Hematopoietic multipotent progenitor cell treated with erythropoietin and hydrocortisone succinate and interleukin-3 and kit ligand, for 4 days (in vitro differentiated cells): ENCODE results near the gene EHMT1.
"Not testable (repeated sequence)": the region's sequence is repeated elsewhere in the genome, so short reads cannot be mapped to it uniquely, and the experiment has no call there.

Experiments
- DNase-seq: peaks from one replicate; pipeline ENCODE4 v3.0.0-alpha.2; 2015

EHMT1 gene

DNA sequence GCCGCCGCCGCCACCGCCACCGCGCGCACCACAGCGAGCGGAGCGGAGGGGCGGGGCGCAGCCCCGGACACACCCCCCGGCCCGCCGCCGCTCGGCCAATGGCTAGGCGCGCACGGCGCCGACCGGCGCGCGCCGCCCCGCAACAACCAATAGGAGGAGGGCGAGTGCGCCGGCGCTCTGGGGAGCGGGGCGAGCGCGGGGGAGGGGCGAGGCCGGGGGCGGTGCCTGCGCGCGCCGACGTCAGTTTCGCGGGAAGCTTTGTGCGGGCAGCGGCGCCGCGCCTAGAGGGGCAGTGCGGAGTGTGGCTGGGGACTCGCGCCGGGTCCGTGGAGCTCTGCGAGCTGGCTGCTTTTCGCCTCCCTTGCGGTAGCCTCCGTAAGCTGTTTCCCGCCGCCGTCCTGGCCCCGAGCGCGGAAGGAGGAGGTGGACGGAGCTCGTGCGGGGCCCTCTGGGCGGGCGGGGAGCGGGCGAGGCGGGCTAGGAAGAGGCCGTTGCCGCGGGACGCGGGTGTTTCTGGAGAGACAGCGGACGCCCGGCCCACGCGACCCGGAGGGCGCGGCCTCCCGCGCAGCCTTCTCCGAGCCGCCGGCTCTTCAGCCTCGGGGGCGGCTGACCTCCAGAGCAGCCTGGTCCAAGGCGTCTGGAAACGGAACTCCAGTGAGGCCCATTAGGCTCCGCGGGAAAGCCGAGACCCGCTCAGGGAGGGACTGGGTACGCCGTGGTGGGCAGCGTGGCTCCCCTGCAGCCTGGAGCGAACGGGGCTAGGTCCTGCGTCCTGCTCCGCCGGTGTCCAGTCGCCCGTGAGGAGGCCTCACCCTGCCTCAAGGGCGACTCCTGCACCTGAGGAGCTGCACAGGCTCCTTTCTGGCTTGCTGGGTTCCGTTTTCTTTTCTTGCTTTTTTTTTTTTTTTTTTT, 28.1 kb upstream of the EHMT1 start, which contains the start of gene ZMYND19:
TSS of gene ZMYND19 (minus strand) at position 44 of the 915 bp plus-strand sequence. CDS start 249 bp downstream, outside the sequence.
- DNase-seq = peak; percentile 95

DNA sequence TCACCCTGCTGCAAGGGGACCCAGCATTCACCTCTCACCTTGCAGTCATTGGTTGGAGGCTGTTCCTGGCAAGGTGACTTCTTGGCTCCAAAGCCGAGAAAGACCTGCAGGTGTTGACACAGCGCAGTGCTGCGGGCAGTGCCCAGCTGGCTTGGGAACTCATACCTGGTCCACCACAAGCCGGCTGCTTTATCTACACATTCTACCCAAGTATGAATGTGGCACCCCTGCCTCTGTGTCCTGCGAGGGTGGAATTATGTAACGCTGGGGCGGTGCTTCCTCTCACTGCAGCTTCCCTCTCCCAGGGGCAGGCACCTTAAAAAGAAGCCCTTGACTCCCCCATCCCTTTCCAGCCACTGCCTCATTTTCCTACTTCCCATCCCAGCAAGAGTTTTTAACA, 26.0 kb upstream of the EHMT1 start:
- no peak for DNase-seq

DNA sequence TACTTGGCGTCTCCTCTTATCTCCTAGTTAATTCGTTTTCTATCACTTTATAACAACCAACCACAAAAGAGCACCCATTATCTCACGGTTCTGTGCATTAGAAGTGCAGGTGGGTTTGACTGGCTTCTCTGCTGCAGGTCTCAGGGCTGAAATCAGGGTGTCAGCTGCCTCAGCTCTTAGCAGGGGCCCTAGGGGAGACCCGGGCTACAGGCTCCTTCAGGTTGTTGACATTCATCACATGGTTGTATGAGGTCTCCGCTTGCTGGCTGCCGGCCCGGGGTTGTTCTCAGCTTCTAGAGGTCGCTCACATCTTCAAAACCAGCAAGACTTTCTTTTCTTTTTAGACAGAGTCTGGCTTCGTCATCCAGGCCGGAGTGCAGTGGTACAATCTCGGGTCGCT, 25.6 kb upstream of the EHMT1 start:
- no peak for DNase-seq

DNA sequence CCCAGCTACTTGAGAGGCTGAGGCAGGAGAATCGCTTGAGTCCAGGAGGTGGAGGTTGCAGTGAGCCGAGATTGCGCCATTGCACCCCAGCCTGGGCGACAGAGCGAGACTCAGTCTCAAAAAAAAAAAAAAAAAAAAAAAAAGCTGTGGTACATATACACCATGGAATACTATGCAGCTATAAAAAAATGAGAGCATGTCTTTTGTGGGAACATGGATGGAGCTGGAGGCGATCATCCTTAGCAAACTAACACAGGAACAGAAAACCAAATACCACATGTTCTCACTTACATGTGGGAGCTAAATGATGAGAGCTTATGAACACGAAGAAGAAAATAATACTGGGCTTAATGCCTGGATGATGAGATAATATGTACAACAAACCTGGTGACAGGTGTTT, 22.2 kb upstream of the EHMT1 start:
- DNase-seq = not testable (repeated sequence)

DNA sequence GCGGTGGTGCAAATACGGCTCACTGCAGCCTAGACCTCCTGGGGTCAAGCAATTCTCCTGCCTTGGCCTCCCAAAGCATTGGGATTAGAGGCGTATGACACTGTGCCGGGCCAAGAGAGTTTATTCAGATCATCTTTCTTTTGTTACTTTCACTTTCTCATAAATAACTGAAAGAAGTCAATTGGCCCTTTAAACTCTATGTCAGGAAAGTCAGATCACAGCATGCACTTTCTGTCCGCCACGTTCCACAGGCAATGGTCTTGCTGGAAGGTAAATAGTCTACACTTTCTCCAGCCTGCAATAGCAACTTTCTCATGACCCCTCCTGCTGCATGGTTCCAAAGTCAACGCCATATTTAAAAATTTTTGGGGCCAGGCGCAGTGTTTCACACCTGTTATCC, 19.9 kb upstream of the EHMT1 start:
- DNase-seq = no peak

DNA sequence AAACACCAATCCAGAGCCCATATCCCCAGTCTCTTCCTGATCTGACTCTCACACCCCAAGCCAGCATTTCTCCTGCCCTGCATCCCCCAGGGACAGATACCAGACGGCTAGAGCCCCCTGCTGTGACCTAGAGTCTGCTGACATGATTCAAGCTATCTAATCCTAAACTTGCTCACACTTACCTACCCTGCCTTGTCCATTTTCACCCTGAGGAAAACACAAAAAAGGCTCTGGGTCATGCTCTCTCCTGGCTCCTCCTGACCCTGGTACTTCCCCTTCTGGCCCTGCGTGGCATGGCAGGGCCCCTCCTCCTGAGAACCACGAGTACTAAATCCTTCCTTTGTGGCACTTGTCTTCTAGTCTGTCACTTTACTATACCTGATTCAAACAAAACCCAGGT, 16.1 kb upstream of the EHMT1 start:
- peak; percentile 80 for DNase-seq

DNA sequence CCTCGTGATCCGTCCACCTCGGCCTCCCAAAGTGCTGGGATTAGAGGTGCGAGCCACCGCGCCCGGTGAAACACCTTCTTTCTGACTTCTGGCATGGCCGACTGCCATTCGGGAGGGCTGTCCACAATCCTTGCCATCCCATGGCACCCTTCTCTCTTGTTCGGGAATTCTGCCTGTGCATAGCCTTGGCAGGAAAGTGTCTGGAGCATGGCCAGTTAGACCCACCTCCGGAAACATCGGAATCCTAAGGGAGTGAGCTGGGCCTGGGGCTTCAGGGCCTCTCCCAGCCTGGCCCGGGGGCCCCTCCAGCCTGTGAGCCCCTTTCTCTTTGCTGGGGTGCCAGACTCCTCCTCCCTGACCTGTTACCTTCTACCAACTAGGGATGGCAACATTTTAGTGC, 14.9 kb upstream of the EHMT1 start:
- DNase-seq = no peak

DNA sequence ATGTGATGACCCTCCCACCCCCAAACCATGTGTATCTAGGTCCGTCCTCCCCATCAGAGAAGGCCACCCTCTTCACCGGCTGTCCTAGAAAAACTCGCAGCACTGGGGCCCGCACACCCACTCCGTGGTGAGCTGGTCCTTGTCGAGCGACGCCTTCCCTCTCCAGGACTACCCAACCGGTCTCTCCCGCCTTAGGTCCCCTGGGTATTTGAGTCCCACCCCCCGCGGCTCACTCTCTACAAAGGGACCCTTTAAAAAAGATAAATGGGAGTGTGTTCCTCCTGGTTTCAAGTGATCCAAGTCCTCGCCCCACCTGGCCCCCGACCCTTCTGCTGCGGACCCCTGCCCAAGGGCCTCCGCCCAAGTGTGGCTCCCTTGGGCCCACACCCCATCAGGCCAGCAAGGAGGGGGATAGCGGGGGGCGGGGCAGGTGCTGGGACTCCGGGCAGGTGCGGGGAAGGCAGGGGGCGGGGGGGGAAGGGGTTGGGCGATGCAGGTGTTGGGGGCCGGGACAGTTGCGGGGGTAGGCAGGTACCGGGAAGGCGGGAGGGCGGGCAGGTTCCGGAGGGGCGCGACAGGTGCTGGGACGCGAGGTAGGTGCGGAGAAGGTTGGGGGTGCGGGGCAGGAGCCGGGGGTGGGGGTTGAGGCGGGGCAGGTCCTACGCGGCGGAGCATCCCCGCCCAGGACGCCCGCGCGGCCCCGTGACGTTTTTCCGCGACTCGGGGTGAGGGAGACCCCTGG, 14.3 kb upstream of the EHMT1 start:
- DNase-seq = no peak

DNA sequence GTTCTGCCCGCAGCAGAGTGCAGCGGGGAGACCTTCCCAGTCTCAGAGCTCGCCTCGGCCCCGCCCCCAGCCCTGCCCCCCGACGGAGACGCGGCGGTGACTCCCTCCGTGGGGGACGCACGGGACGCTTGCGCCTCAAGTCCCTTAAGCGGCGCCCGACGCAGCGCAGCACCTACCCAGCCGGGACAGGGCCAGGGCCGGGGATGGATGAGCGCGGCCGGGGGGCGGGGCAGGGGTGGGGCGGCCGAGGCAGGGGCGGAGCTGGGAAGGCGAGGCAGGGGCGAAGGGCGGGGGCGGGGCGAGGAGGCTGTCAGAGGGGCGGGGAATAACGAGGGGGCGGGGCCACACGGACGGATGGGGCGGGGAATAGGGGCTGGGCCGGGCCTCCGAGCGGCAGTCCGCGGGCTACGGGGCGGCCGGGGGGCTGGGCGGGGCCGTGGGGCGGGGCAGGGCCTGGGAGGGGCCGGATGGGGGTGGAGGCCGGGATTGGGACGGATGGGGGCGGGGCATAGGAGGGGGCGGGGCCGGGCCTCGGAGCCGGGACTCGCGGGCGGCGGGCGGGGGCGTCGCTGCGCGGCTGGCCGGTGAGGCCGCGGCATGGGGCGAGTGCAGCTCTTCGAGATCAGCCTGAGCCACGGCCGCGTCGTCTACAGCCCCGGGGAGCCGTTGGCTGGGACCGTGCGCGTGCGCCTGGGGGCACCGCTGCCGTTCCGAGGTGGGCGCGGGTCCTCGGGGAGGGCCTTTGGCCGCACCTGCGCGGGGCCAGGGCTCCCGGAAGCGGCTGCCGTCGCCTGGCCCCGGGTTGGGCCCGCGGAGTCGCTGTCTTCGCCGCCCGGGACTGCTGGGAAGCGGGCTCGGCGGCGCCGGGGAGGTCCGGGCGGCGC, 13.4 kb upstream of the EHMT1 start, which contains the start of gene ARRDC1:
TSS of gene ARRDC1 (plus strand) at position 566 of the 884 bp plus-strand sequence. CDS start at position 598, 32 bp downstream.
- DNase-seq = peak; percentile 98

DNA sequence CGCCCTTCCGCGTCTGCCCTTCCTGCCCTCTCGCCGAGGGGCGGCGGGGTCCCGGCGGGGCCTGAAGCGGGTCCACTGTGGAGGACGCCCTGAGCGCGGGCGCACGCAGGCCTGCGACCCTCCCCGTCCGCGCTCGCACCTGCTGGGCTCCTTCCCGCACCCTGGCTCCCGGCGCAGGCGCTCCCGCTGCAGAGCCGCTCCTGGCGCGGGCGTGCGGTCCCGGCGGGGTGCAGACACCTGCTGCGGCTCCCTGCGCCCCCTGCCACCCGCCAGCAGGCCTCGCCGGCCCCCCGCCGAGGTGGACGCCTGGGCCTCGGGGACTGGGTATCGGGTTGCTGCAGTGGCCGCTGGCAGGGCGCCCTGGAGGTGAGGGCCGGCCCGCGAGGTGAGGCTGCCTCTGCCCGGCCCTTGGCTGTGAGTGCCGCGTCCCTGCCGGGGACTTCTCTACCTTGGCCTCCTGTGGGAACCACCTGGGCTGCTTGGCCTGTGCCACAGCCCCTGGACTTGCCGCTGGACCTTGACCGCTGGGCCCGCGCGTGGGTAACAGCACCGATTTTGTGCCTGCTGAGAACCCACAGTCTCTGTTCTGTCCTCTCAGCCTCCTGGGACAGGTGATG, 12.7 kb upstream of the EHMT1 start:
- DNase-seq = peak; percentile 37

DNA sequence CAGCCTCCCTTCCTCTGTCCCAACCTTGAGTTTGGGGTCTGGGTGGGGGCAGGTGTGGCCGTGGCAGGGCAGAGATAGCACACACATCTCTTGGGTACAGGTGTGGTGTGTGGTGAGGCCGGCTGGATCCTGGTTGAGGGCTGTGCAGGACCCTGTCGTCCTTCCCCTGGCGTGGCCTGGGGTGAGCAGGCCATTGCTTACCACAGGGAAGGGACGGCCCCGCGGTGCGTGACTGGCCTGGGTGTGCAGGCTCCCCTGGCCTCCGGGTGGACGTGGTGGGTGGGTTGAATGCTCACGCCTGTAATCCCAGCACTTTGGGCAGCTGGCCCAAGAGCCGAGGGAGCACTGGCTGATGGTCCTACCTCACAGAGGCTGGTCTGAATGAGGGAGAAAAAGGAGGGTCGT, 12.1 kb upstream of the EHMT1 start:
- DNase-seq = no peak

DNA sequence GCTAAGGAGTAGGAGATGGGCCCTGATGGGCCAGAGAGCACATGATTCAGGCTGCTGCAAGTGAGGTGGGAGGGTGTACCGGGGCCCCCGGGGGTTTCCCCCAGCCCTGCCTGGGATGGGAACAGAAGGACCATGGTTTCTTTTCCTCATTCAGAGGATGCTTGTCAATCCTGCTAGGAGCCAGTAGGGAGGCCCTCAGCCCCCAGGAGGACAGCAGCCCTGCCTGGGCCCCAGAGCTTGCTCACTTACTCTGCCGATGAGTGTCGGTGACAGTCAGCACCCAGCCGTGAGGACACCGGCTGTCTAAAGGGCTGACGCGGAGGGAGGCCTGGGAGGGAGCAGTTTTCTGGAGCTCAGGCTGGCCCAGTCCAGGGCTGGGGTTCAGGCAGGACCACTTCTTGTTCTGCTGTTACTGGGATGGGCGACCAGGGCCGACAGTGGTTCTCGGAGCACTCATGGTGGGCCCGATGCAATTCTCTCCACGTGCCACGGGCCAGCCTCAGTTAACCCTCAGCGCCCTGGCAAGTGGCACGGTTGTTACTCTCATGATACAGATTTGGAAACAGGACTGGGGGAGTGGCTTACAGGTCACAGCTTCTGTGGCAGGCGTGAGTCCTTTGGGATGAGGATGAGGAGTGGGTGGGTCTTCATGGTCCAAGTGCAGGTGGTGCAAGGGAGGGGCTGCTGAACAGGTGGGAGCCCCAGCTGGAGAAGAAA, 11.5 kb upstream of the EHMT1 start:
- DNase-seq = no peak

DNA sequence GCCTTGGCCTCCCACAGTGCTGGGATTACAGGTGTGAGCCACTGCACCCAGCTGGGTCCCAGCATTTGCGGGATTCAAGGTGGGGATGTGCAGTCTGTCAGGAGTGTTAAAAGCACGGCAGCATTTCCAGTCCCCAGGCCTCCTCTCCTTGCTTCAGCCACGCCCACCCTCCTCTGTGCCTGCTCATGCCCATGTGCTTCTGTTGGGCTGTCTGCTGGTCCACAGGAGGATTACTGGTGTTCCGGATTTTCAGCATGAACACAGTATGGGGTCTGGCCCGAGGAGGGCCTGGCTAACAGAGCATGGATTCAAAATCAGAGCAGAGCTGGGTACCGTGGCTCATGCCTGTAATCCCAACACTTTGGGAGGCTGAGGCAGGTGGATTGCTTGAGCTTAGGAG, 7.9 kb upstream of the EHMT1 start:
- DNase-seq = no peak

DNA sequence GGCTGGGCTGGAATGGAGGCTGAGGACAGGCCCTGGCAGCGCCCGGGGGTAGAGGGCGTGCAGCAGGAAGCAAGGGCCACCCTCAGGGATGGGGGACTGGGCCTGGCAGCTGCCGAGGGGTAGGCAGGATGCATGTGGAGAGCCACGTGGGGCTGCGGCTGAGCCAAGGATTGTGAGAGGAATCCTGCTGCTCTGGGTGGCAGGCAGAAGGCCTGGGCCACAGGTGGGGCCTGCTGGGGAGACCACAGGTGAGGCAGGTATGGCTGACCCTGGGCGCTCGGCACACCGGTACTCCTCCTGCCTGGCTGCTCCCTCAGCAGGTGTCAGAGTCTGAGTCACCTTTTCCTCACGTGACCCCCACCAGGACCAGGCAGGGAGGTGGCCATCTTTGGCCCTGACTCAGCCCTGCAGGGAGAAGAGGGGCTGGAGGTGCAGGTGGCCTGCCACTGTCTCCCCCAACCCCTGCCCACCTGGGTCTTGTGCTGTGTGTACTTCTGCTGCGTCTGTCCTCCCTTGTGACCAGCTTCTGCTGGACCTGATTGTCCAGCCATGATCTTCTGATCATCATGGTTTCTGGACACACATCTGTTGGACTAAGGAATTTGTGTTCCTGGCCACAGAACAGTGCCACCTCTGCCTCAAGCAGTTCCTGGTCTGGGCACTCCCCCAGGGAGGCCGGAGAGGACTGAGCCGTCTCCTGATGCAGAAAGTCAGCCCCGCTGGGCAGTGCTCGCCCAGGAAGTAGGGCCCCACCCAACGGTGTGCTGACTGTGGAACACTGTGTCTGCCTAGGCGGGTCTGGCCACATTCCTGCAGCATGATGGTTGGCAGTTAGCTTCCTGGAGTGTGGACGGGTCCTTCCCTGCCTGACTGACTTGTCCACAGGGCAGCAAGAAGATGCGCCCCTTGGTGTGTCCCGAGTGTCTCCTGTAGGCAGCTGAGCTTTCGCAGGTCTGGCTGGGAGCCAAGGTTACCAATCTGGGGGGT, 6.9 kb upstream of the EHMT1 start:
- peak; percentile 41 for DNase-seq

DNA sequence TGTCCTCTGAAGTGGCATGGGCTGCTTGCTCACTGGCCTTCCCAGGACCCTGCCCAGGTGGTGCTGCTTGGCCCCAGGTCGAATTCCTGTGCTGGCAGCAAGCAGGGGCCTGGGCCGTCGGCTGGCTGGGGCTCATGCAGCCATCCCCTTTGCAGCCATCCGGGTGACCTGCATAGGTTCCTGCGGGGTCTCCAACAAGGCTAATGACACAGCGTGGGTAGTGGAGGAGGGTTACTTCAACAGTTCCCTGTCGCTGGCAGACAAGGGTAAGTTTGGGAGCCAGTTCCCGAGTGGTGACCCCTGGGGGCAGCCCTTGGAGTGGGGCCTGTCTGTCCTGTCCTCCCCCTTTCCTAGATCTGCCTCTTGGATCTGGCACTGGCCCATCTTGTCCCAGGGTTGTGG, 6.1 kb upstream of the EHMT1 start:
- DNase-seq = no peak

DNA sequence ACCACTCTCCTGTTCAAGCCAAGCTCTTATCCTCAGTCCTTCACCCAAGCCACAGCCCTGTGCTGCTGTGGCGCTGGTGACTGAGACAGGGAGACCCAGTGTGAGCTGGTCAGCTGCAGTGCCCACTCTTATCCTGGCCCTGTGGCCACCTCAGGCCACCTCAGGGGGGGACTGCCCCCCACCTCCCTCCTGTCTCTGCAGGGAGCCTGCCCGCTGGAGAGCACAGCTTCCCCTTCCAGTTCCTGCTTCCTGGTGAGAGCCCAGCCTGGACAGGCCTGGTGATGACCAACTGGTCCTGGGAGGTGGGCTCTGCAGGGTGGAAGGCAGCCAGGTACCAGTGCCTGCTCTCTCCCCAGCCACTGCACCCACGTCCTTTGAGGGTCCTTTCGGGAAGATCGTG, 5.5 kb upstream of the EHMT1 start:
- no peak for DNase-seq

DNA sequence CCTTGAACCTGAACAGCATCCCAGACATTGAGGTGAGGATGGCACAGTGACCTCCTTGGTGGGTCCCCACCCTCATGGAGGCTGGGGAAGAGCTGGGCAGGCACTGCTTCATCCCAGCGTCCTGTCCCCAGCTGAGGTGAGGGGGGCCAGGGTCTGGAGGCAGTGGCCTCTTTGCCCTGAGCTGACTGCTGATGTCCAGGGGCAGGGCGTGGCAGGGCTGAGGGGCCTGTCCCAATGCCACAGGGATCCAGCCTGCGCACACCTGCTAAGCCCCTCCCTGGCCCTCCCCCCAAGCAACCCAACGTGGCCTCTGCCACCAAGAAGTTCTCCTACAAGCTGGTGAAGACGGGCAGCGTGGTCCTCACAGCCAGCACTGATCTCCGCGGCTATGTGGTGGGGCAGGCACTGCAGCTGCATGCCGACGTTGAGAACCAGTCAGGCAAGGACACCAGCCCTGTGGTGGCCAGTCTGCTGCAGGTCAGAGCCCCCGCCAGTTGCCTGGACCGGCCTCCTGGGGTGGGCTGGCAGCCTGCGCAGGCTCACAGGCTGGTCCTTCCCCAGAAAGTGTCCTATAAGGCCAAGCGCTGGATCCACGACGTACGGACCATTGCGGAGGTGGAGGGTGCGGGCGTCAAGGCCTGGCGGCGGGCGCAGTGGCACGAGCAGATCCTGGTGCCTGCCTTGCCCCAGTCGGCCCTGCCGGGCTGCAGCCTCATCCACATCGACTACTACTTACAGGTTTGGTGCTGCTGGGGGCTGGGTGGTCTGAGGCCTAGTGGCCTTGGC, 4.9 kb upstream of the EHMT1 start:
- DNase-seq = no peak

DNA sequence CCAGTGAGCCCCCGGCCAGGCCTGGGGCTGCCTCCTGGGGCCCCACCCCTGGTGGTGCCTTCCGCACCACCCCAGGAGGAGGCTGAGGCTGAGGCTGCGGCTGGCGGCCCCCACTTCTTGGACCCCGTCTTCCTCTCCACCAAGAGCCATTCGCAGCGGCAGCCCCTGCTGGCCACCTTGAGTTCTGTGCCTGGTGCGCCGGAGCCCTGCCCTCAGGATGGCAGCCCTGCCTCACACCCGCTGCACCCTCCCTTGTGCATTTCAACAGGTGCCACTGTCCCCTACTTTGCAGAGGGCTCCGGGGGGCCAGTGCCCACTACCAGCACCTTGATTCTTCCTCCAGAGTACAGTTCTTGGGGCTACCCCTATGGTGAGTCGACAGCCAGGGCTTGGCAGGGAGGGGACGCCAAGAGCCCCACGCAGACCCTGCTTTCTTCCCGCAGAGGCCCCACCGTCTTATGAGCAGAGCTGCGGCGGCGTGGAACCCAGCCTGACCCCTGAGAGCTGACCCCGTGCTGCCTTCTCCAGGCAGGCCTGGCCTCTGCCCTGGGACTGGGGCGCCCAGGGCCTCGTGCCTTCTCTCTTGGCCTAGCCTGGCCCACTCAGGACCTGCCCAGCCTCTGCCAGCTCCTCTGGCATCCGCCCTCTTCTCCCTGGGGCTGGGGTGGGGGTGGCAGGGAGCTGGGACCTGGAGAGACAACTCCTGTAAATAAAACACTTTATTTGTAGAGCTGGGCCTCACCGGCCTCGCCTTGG, 4.0 kb upstream of the EHMT1 start:
- peak; percentile 45 for DNase-seq

DNA sequence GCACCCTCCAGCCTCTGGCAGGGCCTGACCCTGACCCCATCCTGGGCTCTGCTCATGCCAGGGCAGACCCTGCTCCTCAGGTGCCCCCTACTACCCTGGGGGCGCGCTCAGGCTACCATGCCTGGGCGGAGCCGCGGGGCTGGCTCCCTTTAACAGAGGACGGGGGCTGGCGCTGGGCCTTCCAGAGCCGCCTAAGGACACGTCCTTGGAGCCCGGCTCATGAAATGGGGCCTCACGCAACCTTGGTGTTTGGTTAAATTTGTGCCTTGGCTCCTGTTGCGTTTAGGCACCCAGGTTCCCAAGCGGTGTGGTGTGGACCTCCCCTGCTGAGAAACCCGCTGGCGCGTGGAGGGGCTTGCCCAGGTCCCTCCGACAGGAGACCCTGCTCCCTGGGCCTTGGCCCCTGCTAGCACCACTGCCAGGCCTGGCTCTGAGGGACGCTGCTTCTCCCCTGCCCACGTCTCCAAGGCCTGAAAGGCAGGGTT, 3.4 kb upstream of the EHMT1 start:
- DNase-seq = no peak
